H1 (cell line): ENCODE results near the gene RBFOX1. TPM values are rescaled to one million over a fixed set of nuclear protein-coding genes. Genes with fewer than 3 reads are reported as not detected.

Source experiments
- CTCF ChIA-PET: fragments of 300-600 bp; sonication (Branson Sonifier 250); formaldehyde crosslinking; loops from one replicate; lab custom pipeline; 2021; ENCODE audit not compliant: partially characterized antibody; lab: Charles Lee
- POLR2A ChIA-PET: fragments of 300-600 bp; sonication (Branson Sonifier 250); formaldehyde crosslinking; loops from one replicate; lab custom pipeline; 2021; ENCODE audit warnings: inconsistent platforms; ENCODE audit not compliant: partially characterized antibody; lab: Charles Lee
- DNase-seq, 2 experiments: peaks; one replicate each; pipeline versions ENCODE4 v3.0.0 to v3.0.0-alpha.2; 2010 to 2022; ENCODE audit warnings: low spot score in 2 of 2, low read depth in 1 of 2, mixed read lengths in 1 of 2
- FAIRE-seq: peaks from 2 replicates; lab custom pipeline; 2011; peaks lifted over from hg19 to GRCh38; lab: Jason Lieb, UNC
- H2AFZ ChIP-seq: 2 replicates; pipeline ENCODE4 v1.8.1; 2012; ENCODE audit warnings: low read length, inconsistent platforms
- H2AK5ac ChIP-seq: 2 replicates; pipeline ENCODE4 v1.6.1; 2013; ENCODE audit warnings: low read depth, low read length
- H2BK120ac ChIP-seq: replicated peaks from 2 replicates; pipeline ENCODE3; 2013; ENCODE audit warnings: low read depth, low read length, inconsistent platforms
- H2BK12ac ChIP-seq: 2 replicates; pipeline ENCODE4 v1.6.1; 2013; ENCODE audit warnings: low read depth, low read length
- H2BK15ac ChIP-seq: 2 replicates; pipeline ENCODE4 v1.6.1; 2013; ENCODE audit warnings: low read length
- H2BK20ac ChIP-seq: 2 replicates; pipeline ENCODE4 v1.6.1; 2013; ENCODE audit warnings: low read length
- H2BK5ac ChIP-seq: 2 replicates; pipeline ENCODE4 v1.6.1; 2013; ENCODE audit warnings: low read depth, low read length
- H3K14ac ChIP-seq: 2 replicates; pipeline ENCODE4 v1.6.1; 2013; ENCODE audit warnings: inconsistent platforms; ENCODE audit not compliant: insufficient read length
- H3K18ac ChIP-seq: 2 replicates; pipeline ENCODE4 v1.6.1; 2013; ENCODE audit warnings: low read length; ENCODE audit errors: extremely low read depth
- H3K23ac ChIP-seq: 2 replicates; pipeline ENCODE4 v1.6.1; 2013; ENCODE audit warnings: inconsistent platforms; ENCODE audit not compliant: insufficient read length
- H3K23me2 ChIP-seq: 2 replicates; pipeline ENCODE4 v1.6.1; 2013; ENCODE audit warnings: low read depth, low read length
- H3K27ac ChIP-seq: 2 replicates; pipeline ENCODE4 v1.6.1; 2011; ENCODE audit warnings: low read depth, low read length, inconsistent platforms
- H3K27me3 ChIP-seq, 4 experiments: replicated peaks in 1 of 4; 1 replicate in 1 of 4; 2 replicates in 3 of 4; pipeline versions ENCODE4 v1.6.1 to v1.8.1; 2011 to 2013; ENCODE audit warnings: low read length in 3 of 4, mild to moderate bottlenecking in 3 of 4, inconsistent platforms in 2 of 4, mixed read lengths in 2 of 4, moderate library complexity in 1 of 4; ENCODE audit not compliant: control insufficient read depth in 3 of 4, insufficient read depth in 3 of 4; ENCODE audit errors: extremely low read depth in 1 of 4
- H3K36me3 ChIP-seq, 4 experiments: 2 replicates each; pipeline versions ENCODE4 v1.6.1 to v1.8.1; 2011 to 2013; ENCODE audit warnings: mild to moderate bottlenecking in 4 of 4, low read length in 3 of 4, moderate library complexity in 2 of 4, control low read depth in 1 of 4, inconsistent platforms in 1 of 4; ENCODE audit not compliant: insufficient read depth in 4 of 4, control insufficient read depth in 2 of 4
- H3K4ac ChIP-seq: replicated peaks from 2 replicates; pipeline ENCODE3; 2013; ENCODE audit warnings: low read length, low read depth, mixed read lengths, inconsistent platforms; ENCODE audit not compliant: insufficient read length
- H3K4me1 ChIP-seq, 4 experiments: replicated peaks in 1 of 4; 1 replicate in 1 of 4; 2 replicates in 3 of 4; pipeline versions ENCODE4 v1.6.1 to v1.8.1; 2011 to 2013; ENCODE audit warnings: low read length in 3 of 4, inconsistent platforms in 2 of 4, mixed read lengths in 1 of 4; ENCODE audit not compliant: insufficient read depth in 4 of 4, control insufficient read depth in 3 of 4
- H3K4me2 ChIP-seq, 2 experiments: 2 replicates each; pipeline versions ENCODE4 v1.6.1 to v1.8.1; 2011 to 2013; ENCODE audit warnings: low read depth in 2 of 2, low read length in 2 of 2, control low read depth in 1 of 2, inconsistent platforms in 1 of 2, mild to moderate bottlenecking in 1 of 2; ENCODE audit not compliant: insufficient read depth in 1 of 2
- H3K4me3 ChIP-seq, 4 experiments: fragments of 200-600, 300-600 bp in 1 of 4; sonication (generic), shearing (Covaris generic), sonication (Bioruptor Twin) in 1 of 4; 2 replicates each; pipeline versions ENCODE4 v1.5.1 to v1.8.1; 2011 to 2016; ENCODE audit warnings: low read length in 4 of 4, low read depth in 3 of 4, control low read depth in 2 of 4, inconsistent platforms in 2 of 4, mild to moderate bottlenecking in 2 of 4, mixed read lengths in 1 of 4, moderate library complexity in 1 of 4; ENCODE audit not compliant: insufficient read depth in 2 of 4; ENCODE audit errors: extremely low read depth in 1 of 4
- H3K56ac ChIP-seq: replicated peaks from 2 replicates; pipeline ENCODE3; 2013; ENCODE audit warnings: low read depth, mild to moderate bottlenecking, mixed read lengths, low read length, inconsistent platforms; ENCODE audit not compliant: insufficient read length
- H3K79me1 ChIP-seq: 2 replicates; pipeline ENCODE4 v1.6.1; 2013; ENCODE audit warnings: low read depth, low read length, control low read depth
- H3K79me2 ChIP-seq, 2 experiments: 2 replicates each; pipeline versions ENCODE4 v1.6.1 to v1.8.1; 2012 to 2013; ENCODE audit warnings: low read length in 2 of 2, mild to moderate bottlenecking in 2 of 2, inconsistent platforms in 1 of 2; ENCODE audit not compliant: insufficient read depth in 2 of 2, control insufficient read depth in 1 of 2
- H3K9ac ChIP-seq, 4 experiments: replicated peaks in 1 of 4; 1 replicate in 1 of 4; 2 replicates in 3 of 4; pipeline versions ENCODE4 v1.6.1 to v1.8.1; 2011 to 2013; ENCODE audit warnings: low read depth in 3 of 4, low read length in 3 of 4, control low read depth in 2 of 4, mild to moderate bottlenecking in 2 of 4, moderate library complexity in 2 of 4, inconsistent platforms in 1 of 4; ENCODE audit errors: extremely low read depth in 1 of 4
- H3K9me3 ChIP-seq, 2 experiments: 2 replicates each; pipeline versions ENCODE4 v1.6.1 to v1.8.1; 2012 to 2013; ENCODE audit warnings: mild to moderate bottlenecking in 2 of 2, moderate library complexity in 2 of 2, control low read depth in 1 of 2, inconsistent platforms in 1 of 2, low read depth in 1 of 2, low read length in 1 of 2, mixed read lengths in 1 of 2; ENCODE audit not compliant: insufficient read depth in 2 of 2
- H4K20me1 ChIP-seq, 2 experiments: replicated peaks in 1 of 2; 2 replicates each; pipeline versions ENCODE3 to v1.8.1; 2011 to 2013; ENCODE audit warnings: inconsistent platforms in 2 of 2, low read length in 2 of 2, mild to moderate bottlenecking in 1 of 2; ENCODE audit not compliant: insufficient read depth in 2 of 2, control insufficient read depth in 1 of 2
- H4K5ac ChIP-seq: 2 replicates; pipeline ENCODE4 v1.6.1; 2013; ENCODE audit warnings: low read length, low read depth, mixed read lengths, inconsistent platforms; ENCODE audit not compliant: insufficient read length
- H4K8ac ChIP-seq: 2 replicates; pipeline ENCODE4 v1.8.0; 2013; ENCODE audit warnings: mild to moderate bottlenecking, moderate library complexity, low read length, inconsistent platforms; ENCODE audit not compliant: insufficient read depth; ENCODE audit errors: extremely low read depth
- H4K91ac ChIP-seq: replicated peaks from 2 replicates; pipeline ENCODE3; 2013; ENCODE audit warnings: low read length, mixed read lengths, inconsistent platforms; ENCODE audit not compliant: insufficient read length
- BRCA1 ChIP-seq: IDR thresholded peaks from 2 replicates; pipeline ENCODE4 v1.6.1; 2012; ENCODE audit warnings: low read depth, low read length, improper control_type of control experiment
- CBX8 ChIP-seq: fragments of 300-800, 300-1000 bp; sonication (generic); IDR thresholded peaks from 2 replicates; pipeline ENCODE4 v1.7.1; 2016; ENCODE audit warnings: low read depth, low read length, borderline replicate concordance
- CTCF ChIP-seq, 3 experiments: IDR thresholded peaks; 1 replicate in 2 of 3; 2 replicates in 1 of 3; pipeline versions ENCODE4 v1.5.1 to v1.6.1; 2011; ENCODE audit warnings: low read length in 3 of 3, mild to moderate bottlenecking in 3 of 3, inconsistent platforms in 2 of 3, low read depth in 1 of 3, moderate library complexity in 1 of 3; ENCODE audit not compliant: insufficient read depth in 1 of 3; ENCODE audit errors: control extremely low read depth in 1 of 3
- EP300 ChIP-seq, 2 experiments: IDR thresholded peaks; 1 replicate in 1 of 2; 2 replicates in 1 of 2; pipeline ENCODE4 v1.6.1; 2011 to 2012; ENCODE audit warnings: low read depth in 2 of 2, low read length in 2 of 2, mild to moderate bottlenecking in 2 of 2, borderline replicate concordance in 1 of 2, inconsistent platforms in 1 of 2, moderate library complexity in 1 of 2
- EZH2 ChIP-seq: fragments of 200-600 bp; sonication (generic); IDR thresholded peaks from 2 replicates; pipeline ENCODE4 v1.7.1; 2012; ENCODE audit warnings: low read depth, mild to moderate bottlenecking, moderate library complexity, low read length, inconsistent platforms; ENCODE audit not compliant: severe bottlenecking
- KDM4A ChIP-seq: IDR thresholded peaks from one replicate; pipeline ENCODE4 v1.7.1; 2012; ENCODE audit warnings: low read depth, mild to moderate bottlenecking, moderate library complexity, low read length, inconsistent platforms; ENCODE audit not compliant: severe bottlenecking
- RBBP5 ChIP-seq: IDR thresholded peaks from 2 replicates; pipeline ENCODE4 v1.7.1; 2012; ENCODE audit warnings: low read depth, mild to moderate bottlenecking, inconsistent platforms, low read length, moderate library complexity, borderline replicate concordance
- SP2 ChIP-seq: IDR thresholded peaks from 2 replicates; pipeline ENCODE4 v1.6.1; 2012; ENCODE audit warnings: mild to moderate bottlenecking, low read length, inconsistent platforms
- SUZ12 ChIP-seq: fragments of 200-600 bp; sonication (generic); IDR thresholded peaks from 2 replicates; pipeline ENCODE4 v1.6.1; 2012; ENCODE audit warnings: mild to moderate bottlenecking, inconsistent platforms, low read length, moderate library complexity, mixed read lengths
- TAF1 ChIP-seq: IDR thresholded peaks from 2 replicates; pipeline ENCODE4 v1.6.1; 2011; ENCODE audit warnings: mild to moderate bottlenecking, low read depth, low read length
- TBP ChIP-seq: IDR thresholded peaks from 2 replicates; pipeline ENCODE4 v1.6.1; 2011; ENCODE audit warnings: low read depth, low read length, improper control_type of control experiment
- WGBS, 2 experiments: shearing (Covaris generic) in 1 of 2; methylation state at CpG; one replicate each; pipeline versions ENCODE4 v1.1.6 to v1.1.7; 2013 to 2015; ENCODE audit warnings: low lambda C conversion rate in 2 of 2, mixed read lengths in 2 of 2, inconsistent platforms in 1 of 2, low coverage in 1 of 2, missing lambda C conversion rate in 1 of 2; ENCODE audit not compliant: insufficient replicate concordance in 2 of 2, insufficient coverage in 1 of 2, insufficient read length in 1 of 2; ENCODE audit errors: extremely low coverage in 1 of 2, missing lambda C conversion rate in 1 of 2; 5-methylcytosine and 5-hydroxymethylcytosine counted together
- polyA plus RNA-seq, 7 experiments: library from polyadenylated mRNA; depleted of rRNA in 3 of 7; stranded (reverse) in 5 of 7; unstranded in 2 of 7; fragments of >200 nt in 5 of 7; fragments of 200-250 nt in 2 of 7; gene quantifications; 1 replicate in 5 of 7; 2 replicates in 1 of 7; 4 replicates in 1 of 7; pipeline versions ENCODE4 v1.2.1 to v1.2.3, GENCODE V29; 2011 to 2013; ENCODE audit warnings: missing spikeins in 2 of 7, mixed read lengths in 2 of 7
- total RNA-seq: library from RNA; stranded (reverse); fragmentation: NEBNext Ultra II Directional; extraction: Animal tissue kit (Norgen Biotek cat#: 25700); gene quantifications from 2 replicates; pipeline ENCODE4 v1.2.1, GENCODE V29; 2021

RBFOX1 gene
- total and polyA plus RNA-seq, 2 of the 8 experiments (the other 6 are each of a cell fraction or from before 2014, with no cell fraction given), result 1.7 to 2.8 TPM

- Histone ChIP-seq H2BK5ac (no peak overlapping the region), H4K8ac (no peak overlapping the region), H2BK15ac (no peak overlapping the region), H3K27ac (no peak overlapping the region), H3K23ac (no peak overlapping the region), H3K36me3 (no peaks in the 10 kb centered on the region), H3K56ac (no peak overlapping the region), H3K79me1 (no peaks in the 10 kb centered on the region), H3K9ac (no peak overlapping the region), H3K18ac (no peak overlapping the region), H2AFZ (no peak overlapping the region), H2BK12ac (no peak overlapping the region), H3K4ac (no peak overlapping the region), H3K9me3 (no peaks in the 10 kb centered on the region), H3K27me3 (no peaks in the 10 kb centered on the region), H4K5ac (no peak overlapping the region), H3K4me3 (no peak overlapping the region)
- POLR2A ChIA-PET, result no interaction called here
- TF ChIP-seq SUZ12 (no peak), SP2 (no peak), RBBP5 (no peak), TAF1 (no peak), CBX8 (no peak), EP300 (IDR thresholded peaks at IDR 0.05; ENCODE audit: borderline replicate concordance in 1 of 2, low read depth in 2 of 2, low read length in 2 of 2) (no peak), BRCA1 (no peak), KDM4A (no peak), EZH2 (no peak), TBP (no peak), CTCF (IDR thresholded peaks at IDR 0.05; ENCODE audit: control extremely low read depth in 1 of 3, insufficient read depth in 1 of 3, low read depth in 1 of 3, low read length in 3 of 3) (no peak)
- TF ChIP-seq, all 59 proteins: peak for 0
- Histone ChIP-seq H3K79me2 (no peaks in the 10 kb centered on the region), H3K4me1 (no peaks in the 10 kb centered on the region), H3K14ac (no peak overlapping the region), H4K20me1 (no peaks in the 10 kb centered on the region), H2BK120ac (no peak overlapping the region), H2AK5ac (no peak overlapping the region), H4K91ac (no peak overlapping the region), H2BK20ac (no peak overlapping the region), H3K23me2 (no peaks in the 10 kb centered on the region), H3K4me2 (no peak overlapping the region)
- CTCF ChIA-PET, result no interaction called here
- DNase-seq, result no peak
- FAIRE-seq, result no peak
- whole genome bisulfite sequencing, 2 experiments, result 88% methylated on average over 9 of the region's 9 CpGs; no CpG with 5 or more reads in 1 of the 2 experiments
These were observed 42.0 kb downstream of the RBFOX1 start for GRCh38 chr16:7374614-7375174.
